ENCODE results near the gene MIAT. TPM values are rescaled to one million over a fixed set of nuclear protein-coding genes. Genes with fewer than 3 reads are reported as not detected.
"Not testable (repeated sequence)": the region's sequence is repeated elsewhere in the genome, so short reads cannot be mapped to it uniquely, and the experiment has no call there.

MIAT gene
- total RNA-seq, 1 experiment from 2014 or later: 0.02 TPM

GRCh38 chr22:26700462-26700861 is 43.1 kb downstream of the MIAT start:
- no peak for DNase-seq (ENCODE audit: low read depth)

- peak; percentile 5 for DNase-seq (ENCODE audit: low read depth)
These were observed 43.5 kb downstream of the MIAT start for GRCh38 chr22:26700886-26701285.

GRCh38 chr22:26701323-26701722 is 43.9 kb downstream of the MIAT start:
- no peak for DNase-seq (ENCODE audit: low read depth)

DNA sequence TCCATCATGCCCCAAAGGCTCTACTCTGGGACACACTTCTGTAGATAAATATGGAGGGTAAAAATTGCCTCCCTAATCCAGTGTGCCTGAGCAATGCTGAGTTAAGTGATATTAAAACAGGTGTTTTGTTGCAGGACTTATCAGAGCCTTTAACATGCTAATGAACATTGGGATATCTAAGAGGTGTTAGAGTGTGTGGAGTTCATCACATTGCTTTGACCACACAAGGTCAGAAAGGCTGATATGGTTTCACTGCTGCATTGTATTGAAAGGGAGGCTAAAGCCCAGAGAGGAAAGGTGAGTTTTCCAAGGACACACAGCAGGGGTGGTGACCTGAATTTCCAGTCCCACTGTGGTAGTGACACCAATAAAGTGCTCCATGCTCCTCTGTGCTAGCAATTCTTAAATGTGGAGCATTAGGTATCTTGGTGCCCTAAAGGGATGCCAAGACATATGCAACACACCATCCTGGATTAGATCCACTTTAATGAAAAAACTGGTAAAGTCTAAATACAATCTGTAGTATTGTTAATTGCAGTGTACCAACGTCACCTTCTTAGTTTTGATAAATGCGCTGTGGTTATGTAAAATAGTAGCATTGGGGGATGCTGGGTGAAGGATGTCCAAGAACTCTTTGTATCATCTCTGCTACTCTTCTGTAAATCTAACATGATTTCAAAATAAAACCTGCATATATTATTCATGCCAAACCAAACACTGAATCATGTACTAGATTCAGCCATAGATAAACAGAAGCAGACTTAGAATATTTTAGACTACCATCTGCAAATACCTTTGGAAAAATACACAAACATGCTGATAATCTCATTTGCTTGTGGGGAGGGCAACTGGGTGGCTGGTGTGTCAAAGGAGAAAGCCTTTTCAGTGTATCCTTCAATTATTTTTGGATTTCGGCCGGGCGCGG is 45.8 kb downstream of the MIAT start:
- peak; percentile 73 for DNase-seq (ENCODE audit: low read depth)

DNA sequence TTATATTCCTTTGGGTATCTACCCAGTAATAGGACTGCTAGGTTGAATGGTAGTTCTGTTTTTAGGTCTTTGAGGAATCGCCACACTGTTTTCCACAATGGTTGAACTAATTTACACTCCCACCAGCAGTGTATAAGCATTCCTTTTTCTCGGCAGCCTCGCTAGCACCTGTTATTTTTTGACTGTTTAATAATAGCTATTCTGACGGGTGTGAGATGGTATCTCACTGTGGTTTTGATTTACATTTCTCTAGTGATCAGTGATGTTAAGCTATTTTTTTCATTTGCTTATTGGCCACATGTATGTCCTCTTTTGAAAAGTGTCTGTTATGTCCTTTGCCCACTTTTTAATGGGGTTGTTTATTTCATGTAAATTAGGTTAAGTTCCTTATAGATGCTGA is 48.0 kb downstream of the MIAT start:
- not testable (repeated sequence) for DNase-seq (ENCODE audit: low read depth)

GRCh38 chr22:26707090-26707489 is 49.7 kb downstream of the MIAT start:
- peak; percentile 55 for DNase-seq (ENCODE audit: low read depth)

DNA sequence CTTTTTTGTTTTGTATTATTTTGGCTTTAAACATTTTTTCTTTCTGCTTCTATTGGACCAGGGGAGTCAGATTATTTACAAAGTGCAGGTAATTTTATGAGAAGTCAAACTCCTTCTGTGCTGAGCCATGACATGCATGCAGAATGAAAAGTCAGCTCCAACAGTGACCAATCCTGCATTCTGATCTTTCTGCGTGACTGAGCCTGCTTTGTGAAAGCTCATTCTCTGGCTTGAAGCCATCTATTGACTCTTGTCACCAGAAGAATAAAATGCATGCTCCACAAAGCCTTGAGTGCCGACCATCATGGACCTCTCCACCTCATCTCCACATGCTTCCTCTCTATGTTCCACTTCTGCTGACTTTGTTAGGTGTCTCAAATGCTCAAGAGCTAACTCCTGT is 50.2 kb downstream of the MIAT start:
- peak; percentile 90 for DNase-seq (ENCODE audit: low read depth)

GRCh38 chr22:26708256-26709009 is 51.0 kb downstream of the MIAT start:
- peak; percentile 64 for DNase-seq (ENCODE audit: low read depth)

DNA sequence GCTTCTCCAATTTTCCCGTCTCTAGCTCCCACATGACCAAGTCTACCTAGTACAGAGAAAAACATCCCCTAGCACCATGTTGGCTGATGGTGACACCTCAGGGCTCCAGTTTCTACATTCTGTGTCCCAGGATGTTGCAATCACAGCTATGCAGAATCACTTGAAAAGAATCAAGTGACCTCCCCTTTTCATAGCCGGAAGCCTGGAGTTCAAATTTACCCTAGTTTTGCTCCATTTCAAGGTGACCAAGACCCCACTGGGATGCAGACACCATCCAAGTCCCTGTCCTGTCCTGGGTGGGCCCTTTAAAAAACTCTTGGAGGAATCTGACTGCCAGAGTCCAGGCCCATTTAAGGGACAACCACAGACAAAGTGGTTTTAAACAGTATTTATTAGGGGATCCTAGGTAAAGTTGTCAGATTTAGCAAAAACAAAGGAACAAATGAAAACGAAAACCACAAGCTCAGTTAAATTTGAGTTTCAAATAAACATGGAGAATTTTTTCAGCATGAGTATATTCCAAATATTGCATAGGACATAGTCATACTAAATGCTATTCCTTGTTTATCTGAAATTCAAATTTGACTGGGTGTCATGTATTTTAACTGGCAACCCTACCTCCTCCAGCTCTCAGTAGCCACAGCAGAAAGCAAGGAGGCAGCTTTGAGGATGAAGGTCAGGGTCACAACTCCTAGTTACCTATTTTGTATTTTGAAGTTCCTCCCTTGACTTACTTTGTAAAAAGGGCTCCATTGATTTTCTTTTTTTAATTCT is 52.4 kb downstream of the MIAT start:
- peak; percentile 87 for DNase-seq (ENCODE audit: low read depth)

GRCh38 chr22:26711205-26711963 is 54.0 kb downstream of the MIAT start:
- peak; percentile 28 for DNase-seq (ENCODE audit: low read depth)

GRCh38 chr22:26712158-26712557 is 54.8 kb downstream of the MIAT start:
- DNase-seq (ENCODE audit: low read depth): no peak

DNA sequence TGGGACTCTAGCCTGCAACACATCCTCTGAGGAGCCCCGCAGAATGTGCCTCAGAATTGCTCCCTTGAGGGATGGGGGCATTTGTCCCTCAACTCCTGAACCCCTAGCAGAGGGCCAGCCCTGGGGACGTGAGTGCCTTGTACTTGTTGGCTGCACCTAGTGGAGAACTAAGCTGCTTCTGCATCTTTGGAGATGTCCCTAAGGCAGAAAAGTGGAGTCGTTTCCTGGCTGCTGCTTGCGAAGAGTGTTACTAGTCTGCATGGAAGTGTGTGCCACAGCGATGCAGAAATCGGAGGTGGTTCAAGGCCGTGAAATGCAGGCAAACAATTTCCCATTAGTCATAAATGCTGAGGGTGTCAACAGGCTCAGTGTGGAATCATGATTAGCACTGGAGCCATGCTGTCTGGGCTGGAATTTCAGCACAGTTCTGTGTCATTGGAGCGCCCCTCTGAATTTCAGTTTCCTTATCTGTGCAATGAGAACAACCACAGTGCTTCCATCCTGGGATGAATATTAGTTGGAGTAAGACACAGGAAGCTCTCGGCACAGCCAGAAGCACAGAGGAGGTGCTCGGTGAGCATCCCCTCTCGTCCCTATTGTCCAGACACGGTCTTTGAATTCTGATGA is 56.5 kb downstream of the MIAT start:
- peak; percentile 86 for DNase-seq (ENCODE audit: low read depth)

DNA sequence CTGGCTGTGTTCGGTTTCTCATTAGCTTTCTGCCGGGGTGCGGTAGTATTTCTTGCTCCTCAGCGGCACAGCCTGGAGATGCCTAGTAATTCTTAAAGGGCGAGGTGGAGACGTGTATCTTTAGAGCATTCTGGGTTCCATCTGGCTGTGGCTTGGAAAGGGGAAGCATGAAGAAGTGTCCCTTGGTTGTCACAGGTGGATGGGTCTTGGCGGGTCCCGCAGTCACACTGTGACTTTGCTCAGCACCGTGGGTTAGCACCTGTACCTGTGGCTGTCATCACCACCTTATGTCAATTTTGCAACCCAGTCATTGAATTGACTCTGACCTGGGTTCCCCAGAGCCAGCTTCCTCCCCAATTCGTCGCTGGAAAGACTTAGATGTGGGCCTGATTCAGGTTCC is 57.6 kb downstream of the MIAT start:
- DNase-seq (ENCODE audit: low read depth): no peak

DNA sequence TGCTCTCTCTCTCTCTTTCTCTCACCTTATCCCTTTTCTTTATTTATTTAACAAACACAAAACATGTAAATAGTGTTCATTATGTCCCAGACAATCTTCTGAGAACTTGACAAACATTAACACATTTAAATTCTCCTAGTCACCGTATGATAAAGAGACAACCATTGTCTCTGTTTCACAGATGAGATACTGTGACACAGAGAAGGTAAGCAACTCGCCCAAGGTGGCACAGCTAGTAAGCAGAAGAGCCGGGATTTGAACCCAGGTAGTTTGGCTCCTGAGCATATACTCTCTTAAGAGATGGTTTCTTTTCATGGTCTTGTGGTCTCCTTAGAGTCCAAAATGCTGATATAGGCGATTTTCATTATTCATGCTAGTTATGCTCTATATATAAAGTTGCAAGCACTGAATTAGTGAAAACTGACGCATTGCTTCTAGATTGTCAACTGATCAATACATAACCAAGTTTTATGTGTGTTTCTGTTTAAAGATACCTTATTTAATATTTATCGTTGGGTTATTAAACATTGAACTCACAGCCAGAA is 58.1 kb downstream of the MIAT start:
- no peak for DNase-seq (ENCODE audit: low read depth)

- DNase-seq (ENCODE audit: low read depth): no peak
These were observed 61.1 kb downstream of the MIAT start for GRCh38 chr22:26718488-26718887.

DNA sequence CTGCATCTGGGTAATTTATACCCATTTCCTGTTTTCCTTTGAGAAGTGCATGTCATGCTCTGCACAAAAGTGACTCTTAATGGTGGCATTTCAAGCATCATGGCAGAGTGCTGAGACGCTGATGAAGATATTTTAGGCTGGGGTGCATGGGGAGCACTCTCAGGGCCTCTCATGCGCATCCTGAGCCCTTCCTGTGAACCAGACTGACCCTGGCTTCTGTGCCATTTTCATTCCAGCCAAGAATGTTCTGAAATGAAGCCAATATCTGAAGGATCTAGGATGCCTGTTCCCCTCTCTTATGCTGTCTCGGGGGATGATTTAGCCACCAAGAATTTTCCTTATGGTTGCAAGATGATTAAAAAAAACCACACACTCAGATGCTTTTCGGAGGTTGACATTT is 61.5 kb downstream of the MIAT start:
- DNase-seq (ENCODE audit: low read depth): peak; percentile 96

DNA sequence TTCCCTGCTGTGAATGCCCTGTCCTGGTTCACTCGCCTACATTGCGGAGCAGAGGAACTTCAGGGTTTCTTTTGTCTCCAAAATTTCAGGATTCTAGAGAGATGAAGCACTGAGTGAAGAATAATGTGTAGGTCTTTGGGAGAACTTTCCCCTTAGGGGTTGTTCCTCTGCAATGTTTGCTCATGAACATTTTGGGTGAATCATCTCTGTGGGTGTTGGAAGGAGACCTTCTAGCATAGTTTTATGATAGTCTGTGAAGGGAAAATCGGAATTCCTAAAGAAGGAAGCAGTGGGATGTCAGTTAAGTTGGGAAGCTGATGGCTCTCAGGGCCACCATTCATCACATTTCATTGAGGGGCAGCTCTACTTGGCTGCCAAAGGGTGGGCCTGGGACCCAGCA is 64.8 kb downstream of the MIAT start:
- peak; percentile 73 for DNase-seq (ENCODE audit: low read depth)

- DNase-seq (ENCODE audit: low read depth): no peak
These were observed 67.0 kb downstream of the MIAT start for GRCh38 chr22:26724414-26724813.

- DNase-seq (ENCODE audit: low read depth): no peak
These were observed 67.8 kb downstream of the MIAT start for GRCh38 chr22:26725012-26725676.

All from M059J (cell line).